Parathyroid adenoma (tissue), 2 donors: ENCODE measurements around the gene PSMD13.

Experiments
- H2AFZ ChIP-seq: fragments of 300-600 bp; sonication (generic); one replicate; pipeline ENCODE4 v1.7.0; 2017; ENCODE audit warnings: antibody characterized with exemption, mild to moderate bottlenecking
- H3K27ac ChIP-seq: fragments of 300-600 bp; sonication (generic); one replicate; pipeline ENCODE4 v1.7.0; 2017
- H3K27me3 ChIP-seq: fragments of 300-600 bp; sonication (generic); one replicate; pipeline ENCODE4 v1.7.0; 2017; ENCODE audit warnings: low read length; ENCODE audit not compliant: control insufficient read depth, insufficient read depth
- H3K36me3 ChIP-seq: fragments of 300-600 bp; sonication (generic); one replicate; pipeline ENCODE4 v1.7.0; 2017; ENCODE audit warnings: low read length; ENCODE audit not compliant: control insufficient read depth, insufficient read depth
- H3K4me1 ChIP-seq: fragments of 300-600 bp; sonication (generic); one replicate; pipeline ENCODE4 v1.7.0; 2017; ENCODE audit warnings: control low read depth
- H3K4me2 ChIP-seq: fragments of 300-600 bp; sonication (generic); one replicate; pipeline ENCODE4 v1.7.0; 2017; ENCODE audit warnings: low read length
- H3K4me3 ChIP-seq: fragments of 300-600 bp; sonication (generic); one replicate; pipeline ENCODE4 v1.7.0; 2017; ENCODE audit warnings: low read depth, low read length
- H3K79me2 ChIP-seq: fragments of 300-600 bp; sonication (generic); one replicate; pipeline ENCODE4 v1.7.0; 2017; ENCODE audit warnings: control low read depth
- H3K9ac ChIP-seq: fragments of 300-600 bp; sonication (generic); one replicate; pipeline ENCODE4 v1.7.0; 2017; ENCODE audit warnings: mild to moderate bottlenecking
- H3K9me3 ChIP-seq: fragments of 300-600 bp; sonication (generic); one replicate; pipeline ENCODE4 v1.7.0; 2017; ENCODE audit warnings: low read length; ENCODE audit not compliant: control insufficient read depth
- TF ChIP-seq, protein P1 (sequence below): fragments of 300-600 bp; sonication (generic); IDR thresholded peaks from one replicate; pipeline ENCODE4 v1.7.0; 2017; ENCODE audit warnings: antibody characterized with exemption, mild to moderate bottlenecking
- donor health status: primary hyperparathyroidism.

PSMD13 gene

GRCh38 chr11:210803-211180, 26.0 kb upstream of the PSMD13 start:
- Histone ChIP-seq H3K4me3 (no peak overlapping the region), H3K9ac (no peak overlapping the region), H2AFZ (no peak overlapping the region), H3K4me2 (no peak overlapping the region), H3K4me1 (peaks cover 8% of the 10 kb centered on the region), H3K27me3 (no peaks in the 10 kb centered on the region), H3K36me3 (no peaks in the 10 kb centered on the region), H3K27ac (no peak overlapping the region), H3K9me3 (no peaks in the 10 kb centered on the region), H3K79me2 (peaks cover 6% of the 10 kb centered on the region)
- TF ChIP-seq, protein P1, sequence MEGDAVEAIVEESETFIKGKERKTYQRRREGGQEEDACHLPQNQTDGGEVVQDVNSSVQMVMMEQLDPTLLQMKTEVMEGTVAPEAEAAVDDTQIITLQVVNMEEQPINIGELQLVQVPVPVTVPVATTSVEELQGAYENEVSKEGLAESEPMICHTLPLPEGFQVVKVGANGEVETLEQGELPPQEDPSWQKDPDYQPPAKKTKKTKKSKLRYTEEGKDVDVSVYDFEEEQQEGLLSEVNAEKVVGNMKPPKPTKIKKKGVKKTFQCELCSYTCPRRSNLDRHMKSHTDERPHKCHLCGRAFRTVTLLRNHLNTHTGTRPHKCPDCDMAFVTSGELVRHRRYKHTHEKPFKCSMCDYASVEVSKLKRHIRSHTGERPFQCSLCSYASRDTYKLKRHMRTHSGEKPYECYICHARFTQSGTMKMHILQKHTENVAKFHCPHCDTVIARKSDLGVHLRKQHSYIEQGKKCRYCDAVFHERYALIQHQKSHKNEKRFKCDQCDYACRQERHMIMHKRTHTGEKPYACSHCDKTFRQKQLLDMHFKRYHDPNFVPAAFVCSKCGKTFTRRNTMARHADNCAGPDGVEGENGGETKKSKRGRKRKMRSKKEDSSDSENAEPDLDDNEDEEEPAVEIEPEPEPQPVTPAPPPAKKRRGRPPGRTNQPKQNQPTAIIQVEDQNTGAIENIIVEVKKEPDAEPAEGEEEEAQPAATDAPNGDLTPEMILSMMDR = no peak

- Histone ChIP-seq H3K9me3 (no peaks in the 10 kb centered on the region), H3K27me3 (no peaks in the 10 kb centered on the region), H3K36me3 (no peaks in the 10 kb centered on the region), H3K79me2 (peaks cover under 1% of the 10 kb centered on the region), H3K27ac (no peak overlapping the region), H3K9ac (no peak overlapping the region), H3K4me2 (no peak overlapping the region), H2AFZ (no peak overlapping the region), H3K4me3 (no peak overlapping the region), H3K4me1 (peaks cover 4% of the 10 kb centered on the region)
- TF ChIP-seq, protein P1 = no peak
These were observed 25.5 kb upstream of the PSMD13 start for GRCh38 chr11:211295-211694.

DNA sequence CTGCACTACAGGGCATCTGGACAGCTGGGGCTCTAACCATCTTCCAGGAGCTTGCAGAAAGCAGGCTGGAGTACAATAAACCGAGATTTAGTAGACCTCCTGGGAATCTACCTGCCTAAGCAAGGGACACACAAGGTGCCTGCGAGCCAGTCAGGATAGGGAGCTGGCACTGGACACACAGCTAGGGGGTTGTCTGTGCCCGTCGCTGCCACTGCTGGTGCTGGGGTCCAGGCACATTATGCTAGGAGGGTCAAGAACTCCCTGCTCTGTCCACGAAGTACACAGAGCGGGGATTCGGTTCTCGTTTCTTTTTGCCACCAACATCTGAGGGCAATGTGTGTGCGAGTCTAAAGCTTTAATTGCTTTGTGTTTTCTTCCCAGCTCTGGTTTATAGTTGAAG, 25.0 kb upstream of the PSMD13 start:
- H2AFZ ChIP-seq = no peak overlapping the region
- no peaks in the 10 kb centered on the region for H3K9me3 ChIP-seq
- no peaks in the 10 kb centered on the region for H3K36me3 ChIP-seq
- H3K79me2 ChIP-seq = no peaks in the 10 kb centered on the region
- H3K4me1 ChIP-seq = peaks cover 4% of the 10 kb centered on the region
- H3K27ac ChIP-seq = no peak overlapping the region
- TF ChIP-seq, protein P1 = no peak
- no peak overlapping the region for H3K4me3 ChIP-seq
- H3K4me2 ChIP-seq = no peak overlapping the region
- H3K9ac ChIP-seq = no peak overlapping the region
- H3K27me3 ChIP-seq = no peaks in the 10 kb centered on the region

DNA sequence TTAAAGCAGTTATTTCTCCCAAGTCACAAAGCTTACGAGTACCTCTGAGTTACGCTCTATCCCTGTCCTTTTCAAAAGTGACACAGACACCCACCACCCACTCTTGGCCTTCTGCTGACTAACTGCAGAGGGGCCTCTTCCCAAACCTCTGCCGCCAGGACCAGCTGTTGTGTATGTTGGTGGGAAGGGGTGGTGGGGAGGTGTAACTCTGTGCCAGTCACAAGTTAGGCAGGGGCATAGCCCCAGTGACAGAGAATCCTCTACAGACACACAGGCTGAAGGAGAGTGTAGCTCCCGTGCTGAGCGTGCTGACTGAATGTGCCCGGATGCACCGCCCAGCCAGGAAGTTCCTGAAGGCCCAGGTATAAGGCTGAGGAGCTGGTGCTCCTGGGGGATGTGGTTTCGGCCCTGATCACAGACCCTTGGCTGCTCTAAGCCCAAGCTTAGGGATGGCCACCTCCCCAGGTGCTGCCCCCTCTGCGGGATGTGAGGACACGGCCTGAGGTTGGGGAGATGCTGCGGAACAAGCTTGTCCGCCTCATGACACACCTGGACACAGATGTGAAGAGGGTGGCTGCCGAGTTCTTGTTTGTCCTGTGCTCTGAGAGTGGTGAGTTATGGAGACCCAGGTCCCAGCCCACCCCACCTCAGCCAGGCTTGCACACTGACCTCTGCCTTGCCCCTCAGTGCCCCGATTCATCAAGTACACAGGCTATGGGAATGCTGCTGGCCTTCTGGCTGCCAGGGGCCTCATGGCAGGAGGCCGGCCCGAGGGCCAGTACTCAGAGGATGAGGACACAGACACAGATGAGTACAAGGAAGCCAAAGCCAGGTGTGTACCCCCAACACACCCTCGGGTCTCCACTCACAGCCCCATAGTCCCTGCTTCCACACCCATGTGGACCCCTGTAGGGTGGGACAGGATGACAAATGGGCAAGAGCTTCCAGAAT, 24.4 kb upstream of the PSMD13 start:
- H3K9ac ChIP-seq = no peak overlapping the region

More for the DNA sequence above, 24.4 kb upstream of the PSMD13 start:
- no peak overlapping the region for H3K4me3 ChIP-seq
- no peak overlapping the region for H3K4me2 ChIP-seq
- H3K36me3 ChIP-seq = no peaks in the 10 kb centered on the region
- peaks cover 4% of the 10 kb centered on the region for H3K4me1 ChIP-seq
- H3K27ac ChIP-seq = no peak overlapping the region
- no peaks in the 10 kb centered on the region for H3K9me3 ChIP-seq
- H2AFZ ChIP-seq = no peak overlapping the region
- no peaks in the 10 kb centered on the region for H3K79me2 ChIP-seq
- TF ChIP-seq, protein P1 = no peak
- H3K27me3 ChIP-seq = no peaks in the 10 kb centered on the region
